HepG2 (cell line): ENCODE measurements around the gene IGF2BP3. TPM values are rescaled to one million over a fixed set of nuclear protein-coding genes. Genes with fewer than 3 reads are reported as not detected.

Source experiments
- EEA1 ChIP-seq: sonication (generic); formaldehyde crosslinking; IDR thresholded peaks from 2 replicates; pipeline ENCODE4 v1.5.1; 2020; ENCODE audit warnings: mild to moderate bottlenecking, missing genetic modification reagents, borderline replicate concordance
- MEIS2 ChIP-seq: sonication (generic); formaldehyde crosslinking; IDR thresholded peaks from 2 replicates; pipeline ENCODE4 v1.9.0; 2021; ENCODE audit warnings: mild to moderate bottlenecking, missing genetic modification reagents
- MTA3 ChIP-seq: sonication (generic); formaldehyde crosslinking; IDR thresholded peaks from 2 replicates; pipeline ENCODE4 v1.4.0; 2020; ENCODE audit warnings: missing genetic modification reagents
- NFKB2 ChIP-seq: sonication (generic); formaldehyde crosslinking; IDR thresholded peaks from 2 replicates; pipeline ENCODE4 v1.4.0; 2020; ENCODE audit warnings: missing genetic modification reagents, borderline replicate concordance
- NONO ChIP-seq, 2 experiments: fragments of 450-650 bp in 1 of 2; sonication (generic) in 1 of 2; formaldehyde crosslinking in 1 of 2; IDR thresholded peaks in 1 of 2; conservative IDR thresholded peaks in 1 of 2; 2 replicates each; pipeline versions ENCODE4 v1.6.1 to v1.8.0; 2017 to 2022; ENCODE audit warnings: mild to moderate bottlenecking in 1 of 2, missing genetic modification reagents in 1 of 2, moderate library complexity in 1 of 2
- NR2F6 ChIP-seq, 2 experiments: IDR thresholded peaks; 2 replicates each; pipeline ENCODE4 v1.6.1; 2016; ENCODE audit warnings: antibody characterized with exemption in 1 of 2, mild to moderate bottlenecking in 1 of 2
- NR3C1 ChIP-seq: sonication (generic); formaldehyde crosslinking; IDR thresholded peaks from 2 replicates; pipeline ENCODE4 v1.4.0; 2020; ENCODE audit warnings: missing genetic modification reagents
- RFXAP ChIP-seq: sonication (generic); formaldehyde crosslinking; IDR thresholded peaks from 2 replicates; pipeline ENCODE4 v1.4.0; 2020; ENCODE audit warnings: missing genetic modification reagents, borderline replicate concordance
- TBL1XR1 ChIP-seq: fragments of 150-350 bp; IDR thresholded peaks from 2 replicates; pipeline ENCODE4 v1.6.1; 2014; ENCODE audit warnings: borderline replicate concordance, low read length; ENCODE audit not compliant: partially characterized antibody
- ZIK1 ChIP-seq: sonication (generic); formaldehyde crosslinking; IDR thresholded peaks from 2 replicates; pipeline ENCODE4 v1.5.0; 2020; ENCODE audit warnings: mild to moderate bottlenecking, low read depth, missing genetic modification reagents, borderline replicate concordance
- ZKSCAN8 ChIP-seq: IDR thresholded peaks from 2 replicates; pipeline ENCODE4 v1.6.1; 2016; ENCODE audit warnings: borderline replicate concordance, missing genetic modification reagents, missing compliant biosample characterization
- ZNF337 ChIP-seq: sonication (generic); formaldehyde crosslinking; IDR thresholded peaks from 2 replicates; pipeline ENCODE4 v1.5.1; 2020; ENCODE audit warnings: missing genetic modification reagents, low read depth, mild to moderate bottlenecking, borderline replicate concordance
- ZNF33A ChIP-seq: sonication (generic); formaldehyde crosslinking; IDR thresholded peaks from 2 replicates; pipeline ENCODE4 v1.5.1; 2020; ENCODE audit warnings: missing genetic modification reagents, mild to moderate bottlenecking, moderate library complexity, borderline replicate concordance
- ZNF430 ChIP-seq: sonication (generic); formaldehyde crosslinking; IDR thresholded peaks from 2 replicates; pipeline ENCODE4 v1.9.0; 2021; ENCODE audit warnings: mild to moderate bottlenecking, missing genetic modification reagents
- ZNF709 ChIP-seq: sonication (generic); formaldehyde crosslinking; IDR thresholded peaks from 2 replicates; pipeline ENCODE4 v1.5.0; 2020; ENCODE audit warnings: mild to moderate bottlenecking, missing genetic modification reagents
- ZNF773 ChIP-seq: sonication (generic); formaldehyde crosslinking; IDR thresholded peaks from 2 replicates; pipeline ENCODE4 v1.4.0; 2020; ENCODE audit warnings: missing genetic modification reagents, borderline replicate concordance
- ZNF776 ChIP-seq: sonication (generic); formaldehyde crosslinking; IDR thresholded peaks from 2 replicates; pipeline ENCODE4 v1.4.0; 2020; ENCODE audit warnings: mild to moderate bottlenecking, missing genetic modification reagents
- ZNF780A ChIP-seq: sonication (generic); formaldehyde crosslinking; IDR thresholded peaks from 2 replicates; pipeline ENCODE4 v1.8.0; 2022; ENCODE audit warnings: mild to moderate bottlenecking, missing genetic modification reagents, moderate library complexity
- ZNF850 ChIP-seq: sonication (generic); formaldehyde crosslinking; conservative IDR thresholded peaks from 2 replicates; pipeline ENCODE4 v1.9.0; 2021; ENCODE audit warnings: mild to moderate bottlenecking, missing genetic modification reagents
- ZSCAN30 ChIP-seq: sonication (generic); formaldehyde crosslinking; IDR thresholded peaks from 2 replicates; pipeline ENCODE4 v1.5.0; 2020; ENCODE audit warnings: mild to moderate bottlenecking, missing genetic modification reagents
- polyA plus RNA-seq, 8 experiments: library from polyadenylated mRNA; depleted of rRNA in 3 of 8; stranded (reverse) in 7 of 8; unstranded in 1 of 8; fragments of >200 nt; fragmentation: Illumina TruSeq in 4 of 8; extraction: Trizol in 4 of 8; gene quantifications; 2 replicates each; pipeline versions ENCODE4 v1.2.1 to v1.2.3, GENCODE V29; 2011 to 2016; ENCODE audit warnings: low read depth in 4 of 8, missing spikeins in 1 of 8, mixed read lengths in 1 of 8; ENCODE audit not compliant: insufficient read depth in 1 of 8
- total RNA-seq, 5 experiments: library from RNA; depleted of rRNA; stranded (reverse); fragments of >200 nt; fragmentation: Illumina TruSeq; extraction: Trizol; gene quantifications; 2 replicates each; pipeline ENCODE4 v1.2.3, GENCODE V29; 2016; ENCODE audit warnings: low read depth in 1 of 5
- TF ChIP-seq, protein P1 (sequence below): IDR thresholded peaks from 2 replicates; pipeline ENCODE4 v1.6.1; 2012; ENCODE audit warnings: inconsistent platforms
- TF ChIP-seq, protein P2 (sequence below): sonication (generic); formaldehyde crosslinking; IDR thresholded peaks from 2 replicates; pipeline ENCODE4 v1.4.0; 2020; ENCODE audit warnings: mild to moderate bottlenecking, missing genetic modification reagents
- TF ChIP-seq, protein P3 (sequence below): sonication (generic); formaldehyde crosslinking; IDR thresholded peaks from 2 replicates; pipeline ENCODE4 v1.4.0; 2020; ENCODE audit warnings: missing genetic modification reagents
- TF ChIP-seq, protein P4 (sequence below): sonication (generic); formaldehyde crosslinking; IDR thresholded peaks from 2 replicates; pipeline ENCODE4 v1.5.1; 2020; ENCODE audit warnings: mild to moderate bottlenecking, missing genetic modification reagents

The IGF2BP3 gene
- total and polyA plus RNA-seq, 2 of the 13 experiments (the other 11 are each of a cell fraction or from before 2014, with no cell fraction given), result 37.7 to 39.5 TPM

DNA sequence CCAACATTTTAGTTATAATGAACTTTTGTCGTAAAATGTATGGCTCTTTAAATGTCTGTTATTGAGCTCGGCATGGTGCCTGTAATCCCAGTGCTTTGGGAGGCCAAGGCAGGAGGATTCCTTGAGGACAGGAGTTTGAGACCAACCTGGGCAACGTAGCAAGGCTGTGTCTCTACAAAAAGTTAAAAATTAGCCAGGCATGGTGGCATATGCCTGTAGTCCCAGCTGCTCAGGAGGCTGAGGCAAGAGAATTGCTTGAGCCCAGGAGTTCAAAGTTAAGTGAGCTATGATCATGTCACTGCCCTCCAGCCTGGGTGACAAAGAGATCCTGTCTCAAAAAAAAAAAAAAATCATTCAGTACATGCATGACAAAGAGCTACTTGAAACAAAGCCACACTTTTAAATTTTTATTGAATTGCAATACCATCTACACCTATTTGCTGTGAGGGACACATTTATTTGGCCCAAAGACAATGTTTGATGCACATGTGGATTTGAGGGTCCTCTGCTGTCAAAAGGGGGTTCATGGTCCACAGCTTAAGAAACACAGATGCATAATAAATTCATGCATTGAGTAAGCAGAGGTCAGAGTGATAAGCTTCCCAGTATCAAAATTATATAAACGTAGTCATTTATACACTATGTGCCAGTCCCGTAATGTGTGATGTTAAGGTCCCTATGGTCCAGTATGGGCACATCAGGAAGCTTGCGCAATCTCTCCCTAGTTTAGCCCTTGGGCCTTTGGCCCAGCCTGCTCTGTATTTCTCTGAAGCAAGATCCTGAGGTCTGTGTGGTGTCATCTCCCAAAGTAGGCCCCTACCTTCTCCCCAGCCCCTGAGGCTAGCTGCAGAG, 175.5 kb downstream of the IGF2BP3 start (continued):
- TF ChIP-seq, protein P1, sequence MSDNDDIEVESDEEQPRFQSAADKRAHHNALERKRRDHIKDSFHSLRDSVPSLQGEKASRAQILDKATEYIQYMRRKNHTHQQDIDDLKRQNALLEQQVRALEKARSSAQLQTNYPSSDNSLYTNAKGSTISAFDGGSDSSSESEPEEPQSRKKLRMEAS, result peak; percentile 23; the same call in 1 of the 2 replicates
- TF ChIP-seq ZKSCAN8 (CRISPR knock-in tag), result no peak
- no peak for TF ChIP-seq TBL1XR1
- TF ChIP-seq NFKB2 (CRISPR knock-in tag), result no peak
- TF ChIP-seq NR2F6 (IDR thresholded peaks at IDR 0.05), result peak; percentile 47
- TF ChIP-seq NR2F6 (CRISPR knock-in tag; IDR thresholded peaks at IDR 0.05), result peak; percentile 35
- TF ChIP-seq EEA1 (CRISPR knock-in tag), result no peak
- TF ChIP-seq, protein P2, sequence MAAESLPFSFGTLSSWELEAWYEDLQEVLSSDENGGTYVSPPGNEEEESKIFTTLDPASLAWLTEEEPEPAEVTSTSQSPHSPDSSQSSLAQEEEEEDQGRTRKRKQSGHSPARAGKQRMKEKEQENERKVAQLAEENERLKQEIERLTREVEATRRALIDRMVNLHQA (CRISPR knock-in tag), result no peak
- TF ChIP-seq ZNF850 (CRISPR knock-in tag), result peak; percentile 90
- TF ChIP-seq, protein P3, sequence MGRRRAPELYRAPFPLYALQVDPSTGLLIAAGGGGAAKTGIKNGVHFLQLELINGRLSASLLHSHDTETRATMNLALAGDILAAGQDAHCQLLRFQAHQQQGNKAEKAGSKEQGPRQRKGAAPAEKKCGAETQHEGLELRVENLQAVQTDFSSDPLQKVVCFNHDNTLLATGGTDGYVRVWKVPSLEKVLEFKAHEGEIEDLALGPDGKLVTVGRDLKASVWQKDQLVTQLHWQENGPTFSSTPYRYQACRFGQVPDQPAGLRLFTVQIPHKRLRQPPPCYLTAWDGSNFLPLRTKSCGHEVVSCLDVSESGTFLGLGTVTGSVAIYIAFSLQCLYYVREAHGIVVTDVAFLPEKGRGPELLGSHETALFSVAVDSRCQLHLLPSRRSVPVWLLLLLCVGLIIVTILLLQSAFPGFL (CRISPR knock-in tag), result no peak
- TF ChIP-seq RFXAP (CRISPR knock-in tag), result no peak
- no peak for TF ChIP-seq MTA3
- no peak for TF ChIP-seq ZNF773 (CRISPR knock-in tag)
- TF ChIP-seq, protein P4, sequence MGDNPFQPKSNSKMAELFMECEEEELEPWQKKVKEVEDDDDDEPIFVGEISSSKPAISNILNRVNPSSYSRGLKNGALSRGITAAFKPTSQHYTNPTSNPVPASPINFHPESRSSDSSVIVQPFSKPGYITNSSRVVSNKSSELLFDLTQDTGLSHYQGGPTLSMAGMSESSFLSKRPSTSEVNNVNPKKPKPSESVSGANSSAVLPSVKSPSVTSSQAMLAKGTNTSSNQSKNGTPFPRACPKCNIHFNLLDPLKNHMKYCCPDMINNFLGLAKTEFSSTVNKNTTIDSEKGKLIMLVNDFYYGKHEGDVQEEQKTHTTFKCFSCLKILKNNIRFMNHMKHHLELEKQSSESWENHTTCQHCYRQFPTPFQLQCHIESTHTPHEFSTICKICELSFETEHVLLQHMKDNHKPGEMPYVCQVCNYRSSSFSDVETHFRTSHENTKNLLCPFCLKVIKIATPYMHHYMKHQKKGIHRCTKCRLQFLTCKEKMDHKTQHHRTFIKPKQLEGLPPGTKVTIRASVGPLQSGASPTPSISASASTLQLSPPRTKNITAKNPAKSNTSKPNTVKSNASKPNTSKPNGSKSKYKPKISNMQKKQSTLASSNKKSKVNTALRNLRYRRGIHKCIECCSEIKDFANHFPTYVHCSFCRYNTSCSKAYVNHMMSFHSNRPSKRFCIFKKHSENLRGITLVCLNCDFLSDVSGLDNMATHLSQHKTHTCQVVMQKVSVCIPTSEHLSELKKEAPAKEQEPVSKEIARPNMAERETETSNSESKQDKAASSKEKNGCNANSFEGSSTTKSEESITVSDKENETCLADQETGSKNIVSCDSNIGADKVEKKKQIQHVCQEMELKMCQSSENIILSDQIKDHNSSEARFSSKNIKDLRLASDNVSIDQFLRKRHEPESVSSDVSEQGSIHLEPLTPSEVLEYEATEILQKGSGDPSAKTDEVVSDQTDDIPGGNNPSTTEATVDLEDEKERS (CRISPR knock-in tag), result peak; percentile 49; the same call in 1 of the 2 replicates
- no peak for TF ChIP-seq ZSCAN30 (CRISPR knock-in tag)
- no peak for TF ChIP-seq ZNF337 (CRISPR knock-in tag)
- no peak for TF ChIP-seq NR3C1 (CRISPR knock-in tag)
- TF ChIP-seq MEIS2, result no peak
- TF ChIP-seq ZNF709 (CRISPR knock-in tag), result no peak; the same call in 1 of the 2 replicates
- TF ChIP-seq ZNF33A (CRISPR knock-in tag), result peak; percentile 64; the same call in 1 of the 2 replicates
- TF ChIP-seq ZNF780A (CRISPR knock-in tag), result no peak
- TF ChIP-seq ZNF776 (CRISPR knock-in tag), result no peak
- TF ChIP-seq NONO (IDR thresholded peaks at IDR 0.05), result no peak
- TF ChIP-seq NONO (CRISPR knock-in tag; conservative IDR thresholded peaks at IDR 0.05), result 0 out of 2 replicates have a peak, but pooled peaks have one; percentile 17
- no peak for TF ChIP-seq ZIK1
- no peak for TF ChIP-seq ZNF430
